K562 (cell line): ENCODE measurements around the gene RPAIN. TPM values are rescaled to one million over a fixed set of nuclear protein-coding genes. Genes with fewer than 3 reads are reported as not detected.
A peak's percentile ranks its signal among the peaks of the same experiment; 100 is the strongest.

Source experiments
- ASH1L ChIP-seq: fragments of 450-650 bp; IDR thresholded peaks from 2 replicates; pipeline ENCODE4 v1.6.1; 2018; ENCODE audit warnings: borderline replicate concordance, mild to moderate bottlenecking, low read depth; ENCODE audit not compliant: partially characterized antibody
- BACH1 ChIP-seq: fragments of 200-800 bp; sonication (Bioruptor generic); IDR thresholded peaks from 2 replicates; pipeline ENCODE4 v1.6.1; 2016; ENCODE audit warnings: missing genetic modification characterization, missing compliant biosample characterization
- E2F4 ChIP-seq: sonication (generic); formaldehyde crosslinking; IDR thresholded peaks from 2 replicates; pipeline ENCODE4 v1.8.0; 2022; ENCODE audit warnings: mild to moderate bottlenecking, low read depth, missing genetic modification reagents
- E2F6 ChIP-seq, 2 experiments: IDR thresholded peaks; 2 replicates each; pipeline ENCODE4 v1.6.1; 2011; ENCODE audit warnings: borderline replicate concordance in 1 of 2, control low read depth in 1 of 2, low read depth in 1 of 2, low read length in 1 of 2, mild to moderate bottlenecking in 1 of 2, mixed read lengths in 1 of 2, moderate library complexity in 1 of 2; ENCODE audit not compliant: insufficient read depth in 1 of 2, insufficient read length in 1 of 2, poor library complexity in 1 of 2, severe bottlenecking in 1 of 2; ENCODE audit errors: extremely low read depth in 1 of 2
- E2F8 ChIP-seq: fragments of 450-650 bp; IDR thresholded peaks from 2 replicates; pipeline ENCODE4 v1.7.1; 2018; ENCODE audit warnings: mild to moderate bottlenecking, low read depth; ENCODE audit not compliant: partially characterized antibody
- FIP1L1 ChIP-seq: fragments of 200-400 bp; formaldehyde crosslinking; IDR thresholded peaks from 2 replicates; pipeline ENCODE4 v1.6.1; 2018; ENCODE audit warnings: mild to moderate bottlenecking, low read depth, low read length; ENCODE audit not compliant: poor library complexity, severe bottlenecking
- HNRNPUL1 ChIP-seq: fragments of 200-400 bp; formaldehyde crosslinking; IDR thresholded peaks from 2 replicates; pipeline ENCODE4 v1.6.1; 2017; ENCODE audit warnings: low read length
- PML ChIP-seq: IDR thresholded peaks from 2 replicates; pipeline ENCODE4 v1.6.1; 2012; ENCODE audit warnings: low read length, inconsistent platforms
- POLR2G ChIP-seq: fragments of 200-400 bp; formaldehyde crosslinking; IDR thresholded peaks from 2 replicates; pipeline ENCODE4 v1.6.1; 2017; ENCODE audit warnings: low read depth, mild to moderate bottlenecking, antibody characterized with exemption, low read length, moderate library complexity
- RB1 ChIP-seq: fragments of 450-650 bp; IDR thresholded peaks from 2 replicates; pipeline ENCODE4 v1.6.1; 2017; ENCODE audit warnings: low read depth, mild to moderate bottlenecking
- RBM25 ChIP-seq: fragments of 200-400 bp; formaldehyde crosslinking; IDR thresholded peaks from 2 replicates; pipeline ENCODE4 v1.6.1; 2018; ENCODE audit warnings: low read length, low read depth, moderate library complexity; ENCODE audit not compliant: severe bottlenecking
- SAFB2 ChIP-seq: fragments of 200-400 bp; formaldehyde crosslinking; IDR thresholded peaks from 2 replicates; pipeline ENCODE4 v1.6.1; 2018; ENCODE audit warnings: borderline replicate concordance, low read length, low read depth, moderate library complexity; ENCODE audit not compliant: severe bottlenecking
- SIN3B ChIP-seq: fragments of 450-650 bp; IDR thresholded peaks from 2 replicates; pipeline ENCODE4 v1.6.1; 2017; ENCODE audit warnings: low read depth, mild to moderate bottlenecking, moderate library complexity
- SMAD2 ChIP-seq: fragments of 150-350 bp; IDR thresholded peaks from 2 replicates; pipeline ENCODE4 v1.6.1; 2014; ENCODE audit warnings: low read depth, mild to moderate bottlenecking, low read length
- SP1 ChIP-seq: sonication (generic); formaldehyde crosslinking; IDR thresholded peaks from 2 replicates; pipeline ENCODE4 v1.8.1; 2022; ENCODE audit warnings: mild to moderate bottlenecking, missing genetic modification reagents
- TAF1 ChIP-seq: IDR thresholded peaks from 2 replicates; pipeline ENCODE4 v1.6.1; 2011; ENCODE audit warnings: mild to moderate bottlenecking, low read length, moderate library complexity; ENCODE audit not compliant: insufficient read depth, control insufficient read depth, severe bottlenecking; ENCODE audit errors: extremely low read depth
- YY1 ChIP-seq, 3 experiments: IDR thresholded peaks; 2 replicates each; pipeline ENCODE4 v1.6.1; 2011; ENCODE audit warnings: low read length in 2 of 3, mild to moderate bottlenecking in 2 of 3, moderate library complexity in 2 of 3, borderline replicate concordance in 1 of 3, control low read depth in 1 of 3, low read depth in 1 of 3; ENCODE audit not compliant: insufficient read depth in 3 of 3, insufficient replicate concordance in 2 of 3, control insufficient read depth in 1 of 3, insufficient read length in 1 of 3; ENCODE audit errors: extremely low read depth in 1 of 3
- ZNF263 ChIP-seq: sonication (generic); formaldehyde crosslinking; IDR thresholded peaks from 2 replicates; pipeline ENCODE4 v1.8.0; 2022; ENCODE audit warnings: mild to moderate bottlenecking, missing genetic modification reagents, borderline replicate concordance
- ZNF274 ChIP-seq: IDR thresholded peaks from 2 replicates; pipeline ENCODE4 v1.6.1; 2011; ENCODE audit warnings: low read depth, mild to moderate bottlenecking, low read length, moderate library complexity, borderline replicate concordance
- polyA plus RNA-seq, 8 experiments: library from polyadenylated mRNA; depleted of rRNA in 4 of 8; stranded (reverse) in 5 of 8; unstranded in 3 of 8; fragments of >200 nt; fragmentation: Nextera tagmentation in 2 of 8; fragmentation: Illumina TruSeq in 1 of 8; extraction: Ambion mirVana in 2 of 8; extraction: Trizol in 1 of 8; gene quantifications; 2 replicates each; pipeline versions ENCODE4 v1.2.1 to v1.2.3, GENCODE V29; 2011 to 2014; ENCODE audit warnings: inconsistent platforms in 1 of 8, missing spikeins in 1 of 8
- total RNA-seq, 7 experiments: library from RNA; depleted of rRNA in 6 of 7; stranded (reverse); fragments of >200 nt in 6 of 7; fragmentation: Illumina TruSeq in 2 of 7; extraction: Trizol in 2 of 7; gene quantifications; 2 replicates each; pipeline versions ENCODE4 v1.2.1 to v1.2.3, GENCODE V29; 2011 to 2021; ENCODE audit warnings: low replicate concordance in 1 of 7

The RPAIN gene
- total and polyA plus RNA-seq, 9 of the 15 experiments (the other 6 are each of a cell fraction or from before 2014, with no cell fraction given) = 27.3 to 63.7 (median 38.5) TPM

- peak; percentile 70 for TF ChIP-seq ASH1L
- TF ChIP-seq E2F8 = no peak
- no peak for TF ChIP-seq SAFB2
- TF ChIP-seq BACH1 (tag) = no peak
- TF ChIP-seq SP1 = peak; percentile 28; the same call in 1 of the 2 replicates
- TF ChIP-seq RB1 = peak; percentile 45; the same call in 1 of the 2 replicates
- peak; percentile 22 to 83 for TF ChIP-seq E2F6 (IDR thresholded peaks at IDR 0.05; ENCODE audit: borderline replicate concordance in 1 of 2, extremely low read depth in 1 of 2, insufficient read depth in 1 of 2, insufficient read length in 1 of 2, low read depth in 1 of 2, low read length in 1 of 2, poor library complexity in 1 of 2, severe bottlenecking in 1 of 2)
- TF ChIP-seq FIP1L1 = peak; percentile 28
- TF ChIP-seq POLR2G = peak; percentile 95
- peak; percentile 47; the same call in 1 of the 2 replicates for TF ChIP-seq E2F4 (CRISPR knock-in tag)
- peak; percentile 83 for TF ChIP-seq TAF1
- no peak for TF ChIP-seq HNRNPUL1
- peak; percentile 65; the same call in 1 of the 2 replicates for TF ChIP-seq PML
- no peak for TF ChIP-seq SMAD2
- TF ChIP-seq ZNF263 = peak; percentile 33; the same call in 1 of the 2 replicates
- peak; percentile 80 to 96 (median 95) for TF ChIP-seq YY1 (IDR thresholded peaks at IDR 0.05; ENCODE audit: borderline replicate concordance in 1 of 3, control insufficient read depth in 1 of 3, extremely low read depth in 1 of 3, insufficient read depth in 3 of 3, insufficient read length in 1 of 3, insufficient replicate concordance in 2 of 3, low read depth in 1 of 3, low read length in 2 of 3)
- TF ChIP-seq SIN3B = peak; percentile 80
- TF ChIP-seq ZNF274 = no peak
- TF ChIP-seq RBM25 = peak; percentile 65
Observed at GRCh38 chr17:5419356-5419958, 525 bp upstream of the RPAIN start, which contains the start of gene NUP88 (continued).
